HepG2 (cell line): Measurements from ENCODE around the gene MBTD1. TPM values are rescaled to one million over a fixed set of nuclear protein-coding genes. Genes with fewer than 3 reads are reported as not detected.
A peak's percentile ranks its signal among the peaks of the same experiment; 100 is the strongest.

Experiments
- ATAC-seq: fragments of 200-7000 bp; cut with Tn5 transposase; 3 replicates; pipeline ENCODE4 v1.9.1; 2020; ENCODE audit warnings: mild to moderate bottlenecking, moderate library complexity
- BruUV-seq: library from RNA; stranded (reverse); fragments of 400-500 nt; replicated peaks from 2 replicates; lab custom pipeline; 2021; lab: Mats Ljungman, UMichigan
- CTCF ChIA-PET: fragments of 300-600 bp; formaldehyde crosslinking; extraction: SDS; loops from one replicate; lab custom pipeline; 2021; ENCODE audit warnings: low total read pairs, inconsistent platforms, low intra/inter-chr PET ratio; lab: Yijun Ruan, JAX
- POLR2A ChIA-PET: fragments of 350-600 bp; sonication (Branson Sonifier 250); formaldehyde crosslinking; loops from one replicate; lab custom pipeline; 2020; ENCODE audit warnings: antibody characterized with exemption, inconsistent platforms; lab: Yijun Ruan, JAX
- DNase-seq: peaks from one replicate; pipeline ENCODE4 v3.0.0-alpha.2; 2015; ENCODE audit warnings: low spot score
- FAIRE-seq: peaks from 3 replicates; lab custom pipeline; 2011; peaks lifted over from hg19 to GRCh38; lab: Jason Lieb, UNC
- H2AFZ ChIP-seq: one replicate; pipeline ENCODE4 v1.6.1; 2011; ENCODE audit warnings: low read length, inconsistent platforms
- H3K27ac ChIP-seq: fragments of 300-600 bp; 3 replicates; pipeline ENCODE4 v1.8.0; 2011; ENCODE audit warnings: mixed run types, mild to moderate bottlenecking, mixed read lengths, low read length, inconsistent platforms; ENCODE audit not compliant: insufficient read depth; ENCODE audit errors: extremely low read length
- H3K27me3 ChIP-seq, 2 experiments: fragments of 200-600 bp in 1 of 2; 2 replicates in 1 of 2; 3 replicates in 1 of 2; pipeline versions ENCODE4 v1.6.0 to v1.8.0; 2011; ENCODE audit warnings: low read length in 2 of 2, mild to moderate bottlenecking in 2 of 2, moderate library complexity in 2 of 2, inconsistent platforms in 1 of 2; ENCODE audit not compliant: insufficient read depth in 2 of 2, control insufficient read depth in 1 of 2
- H3K36me3 ChIP-seq, 2 experiments: fragments of 200-600 bp in 1 of 2; replicated peaks in 1 of 2; 2 replicates in 1 of 2; 3 replicates in 1 of 2; pipeline versions ENCODE4 v1.5.1 to v1.8.0; 2011; ENCODE audit warnings: low read length in 2 of 2, inconsistent platforms in 1 of 2; ENCODE audit not compliant: insufficient read depth in 2 of 2, control insufficient read depth in 1 of 2
- H3K4me1 ChIP-seq: 2 replicates; pipeline ENCODE4 v1.5.1; 2012; ENCODE audit warnings: low read length, inconsistent platforms; ENCODE audit not compliant: insufficient read depth
- H3K4me2 ChIP-seq: 2 replicates; pipeline ENCODE4 v1.6.0; 2011; ENCODE audit warnings: low read depth, low read length, inconsistent platforms
- H3K4me3 ChIP-seq, 3 experiments: fragments of 200-600 bp in 1 of 3; sonication (generic), shearing (Covaris generic) in 1 of 3; replicated peaks in 1 of 3; 2 replicates each; pipeline ENCODE4 v1.5.1; 2011 to 2016; ENCODE audit warnings: low read length in 3 of 3, inconsistent platforms in 2 of 3, low read depth in 2 of 3, mild to moderate bottlenecking in 2 of 3, control low read depth in 1 of 3, mixed read lengths in 1 of 3; ENCODE audit not compliant: insufficient read depth in 1 of 3
- H3K79me2 ChIP-seq: one replicate; pipeline ENCODE4 v1.6.1; 2011; ENCODE audit warnings: low read length, inconsistent platforms; ENCODE audit not compliant: insufficient read depth
- H3K9ac ChIP-seq: 2 replicates; pipeline ENCODE4 v1.6.0; 2011; ENCODE audit warnings: mild to moderate bottlenecking, low read depth, low read length, inconsistent platforms; ENCODE audit not compliant: insufficient read depth
- H3K9me3 ChIP-seq: 2 replicates; pipeline ENCODE4 v1.5.1; 2012; ENCODE audit warnings: mild to moderate bottlenecking, low read length
- H4K20me1 ChIP-seq: 2 replicates; pipeline ENCODE4 v1.6.0; 2011; ENCODE audit warnings: inconsistent platforms, mild to moderate bottlenecking, low read length, moderate library complexity; ENCODE audit not compliant: insufficient read depth
- ARNT ChIP-seq: fragments of 450-650 bp; IDR thresholded peaks from 2 replicates; pipeline ENCODE4 v1.6.1; 2017
- ASH2L ChIP-seq: fragments of 300-600, 200-600 bp; sonication (generic); IDR thresholded peaks from 2 replicates; pipeline ENCODE4 v1.7.0; 2017; ENCODE audit warnings: low read depth, mild to moderate bottlenecking, moderate library complexity, mixed read lengths, low read length; ENCODE audit not compliant: insufficient read length
- CREB1 ChIP-seq, 2 experiments: fragments of 450-650 bp in 1 of 2; IDR thresholded peaks; 2 replicates each; pipeline ENCODE4 v1.6.1; 2016 to 2017; ENCODE audit warnings: control low read depth in 1 of 2, mild to moderate bottlenecking in 1 of 2, missing compliant biosample characterization in 1 of 2, missing genetic modification characterization in 1 of 2
- EEA1 ChIP-seq: sonication (generic); formaldehyde crosslinking; IDR thresholded peaks from 2 replicates; pipeline ENCODE4 v1.5.1; 2020; ENCODE audit warnings: mild to moderate bottlenecking, missing genetic modification reagents, borderline replicate concordance
- ERF ChIP-seq: IDR thresholded peaks from 2 replicates; pipeline ENCODE4 v1.6.1; 2018; ENCODE audit warnings: missing biosample characterization, missing genetic modification reagents
- KLF9 ChIP-seq: IDR thresholded peaks from 2 replicates; pipeline ENCODE4 v1.6.1; 2016; ENCODE audit warnings: low read depth
- RAD21 ChIP-seq: fragments of 450-650 bp; formaldehyde crosslinking; IDR thresholded peaks from 2 replicates; pipeline ENCODE4 v1.5.0; 2020; ENCODE audit warnings: mild to moderate bottlenecking
- RBFOX2 ChIP-seq: fragments of 200-400 bp; formaldehyde crosslinking; IDR thresholded peaks from 2 replicates; pipeline ENCODE4 v1.6.1; 2017; ENCODE audit warnings: low read depth, mild to moderate bottlenecking, low read length
- SNAI1 ChIP-seq: sonication (generic); formaldehyde crosslinking; IDR thresholded peaks from 2 replicates; pipeline ENCODE4 v1.5.0; 2020; ENCODE audit warnings: mild to moderate bottlenecking, missing genetic modification reagents, borderline replicate concordance
- SOX6 ChIP-seq, 2 experiments: fragments of 450-650 bp in 1 of 2; sonication (generic) in 1 of 2; formaldehyde crosslinking in 1 of 2; IDR thresholded peaks; 2 replicates each; pipeline versions ENCODE4 v1.4.0 to v1.6.1; 2017 to 2020; ENCODE audit warnings: antibody characterized with exemption in 1 of 2, mild to moderate bottlenecking in 1 of 2, missing genetic modification reagents in 1 of 2
- SP5 ChIP-seq: IDR thresholded peaks from 2 replicates; pipeline ENCODE4 v1.6.1; 2016; ENCODE audit warnings: low read depth, borderline replicate concordance
- ZNF10 ChIP-seq: sonication (generic); formaldehyde crosslinking; IDR thresholded peaks from 2 replicates; pipeline ENCODE4 v1.4.0; 2020; ENCODE audit warnings: mild to moderate bottlenecking, low read depth, missing genetic modification reagents, borderline replicate concordance
- ZNF253 ChIP-seq: sonication (generic); formaldehyde crosslinking; IDR thresholded peaks from 2 replicates; pipeline ENCODE4 v1.8.0; 2022; ENCODE audit warnings: mild to moderate bottlenecking, missing genetic modification reagents, borderline replicate concordance
- ZNF782 ChIP-seq: sonication (generic); formaldehyde crosslinking; IDR thresholded peaks from 2 replicates; pipeline ENCODE4 v1.4.0; 2020; ENCODE audit warnings: missing genetic modification reagents, mild to moderate bottlenecking, borderline replicate concordance
- ZSCAN21 ChIP-seq: sonication (generic); formaldehyde crosslinking; IDR thresholded peaks from 2 replicates; pipeline ENCODE4 v1.8.0; 2022; ENCODE audit warnings: mild to moderate bottlenecking, missing genetic modification reagents, moderate library complexity, borderline replicate concordance
- WGBS: methylation state at CpG from one replicate; pipeline ENCODE4 v1.1.6; 2017; ENCODE audit warnings: low lambda C conversion rate; 5-methylcytosine and 5-hydroxymethylcytosine counted together
- in situ Hi-C: cut with HindIII; loops from 2 replicates; pipeline ENCODE4 v1.10.0; 2017; ENCODE audit warnings: low pct_unique_long_range_greater_than_20kb; ENCODE audit not compliant: extremely low pct_ligation_motif_present
- intact Hi-C: fragments of 100-400 bp; cut with micrococcal nuclease; formaldehyde crosslinking; loops from one replicate; pipeline ENCODE4 v1.10.0; 2022; ENCODE audit not compliant: unreplicated experiment
- polyA plus RNA-seq, 8 experiments: library from polyadenylated mRNA; depleted of rRNA in 3 of 8; stranded (reverse) in 7 of 8; unstranded in 1 of 8; fragments of >200 nt; fragmentation: Illumina TruSeq in 4 of 8; extraction: Trizol in 4 of 8; gene quantifications; 2 replicates each; pipeline versions ENCODE4 v1.2.1 to v1.2.3, GENCODE V29; 2011 to 2016; ENCODE audit warnings: low read depth in 4 of 8, missing spikeins in 1 of 8, mixed read lengths in 1 of 8; ENCODE audit not compliant: insufficient read depth in 1 of 8
- total RNA-seq, 5 experiments: library from RNA; depleted of rRNA; stranded (reverse); fragments of >200 nt; fragmentation: Illumina TruSeq; extraction: Trizol; gene quantifications; 2 replicates each; pipeline ENCODE4 v1.2.3, GENCODE V29; 2016; ENCODE audit warnings: low read depth in 1 of 5
- TF ChIP-seq, protein P1 (sequence below): IDR thresholded peaks from 2 replicates; pipeline ENCODE4 v1.6.1; 2016; ENCODE audit warnings: missing biosample characterization, missing genetic modification reagents, low read depth
- TF ChIP-seq, protein P2 (sequence below): sonication (generic); formaldehyde crosslinking; IDR thresholded peaks from 2 replicates; pipeline ENCODE4; 2020; ENCODE audit warnings: missing genetic modification reagents, mild to moderate bottlenecking, borderline replicate concordance
- TF ChIP-seq, protein P3 (sequence below): fragments of 450-650 bp; IDR thresholded peaks from 2 replicates; pipeline ENCODE4 v1.6.1; 2016

MBTD1 gene
- total and polyA plus RNA-seq, 2 of the 13 experiments (the other 11 are each of a cell fraction or from before 2014, with no cell fraction given): 20.9 TPM

DNA sequence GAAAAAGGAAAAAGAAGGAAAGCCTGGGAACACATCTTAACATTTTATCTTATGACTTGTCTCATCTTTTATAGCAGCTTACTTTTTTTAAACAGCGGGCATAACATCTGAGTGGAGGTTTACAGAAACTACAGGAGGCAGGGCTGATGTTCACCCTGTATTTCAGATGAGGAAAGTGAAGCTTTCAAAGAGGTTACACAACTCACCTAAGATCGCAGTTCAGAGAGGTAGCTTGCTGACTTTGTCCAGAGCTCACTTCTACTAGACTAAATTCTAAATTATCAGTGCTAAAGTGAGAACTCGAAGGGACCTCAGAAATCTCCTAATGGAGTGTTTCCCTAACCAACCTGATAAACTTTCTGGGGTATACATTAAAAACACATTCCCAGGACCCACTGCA is 3.7 kb downstream of the MBTD1 start (continued):
- TF ChIP-seq ASH2L (peak; percentile 39), ZNF253 (CRISPR knock-in tag) (no peak), EEA1 (CRISPR knock-in tag) (no peak), SOX6 (IDR thresholded peaks at IDR 0.05) (no peak), SOX6 (CRISPR knock-in tag; IDR thresholded peaks at IDR 0.05) (0 out of 2 replicates have a peak, but pooled peaks have one; percentile 17), ZNF782 (CRISPR knock-in tag) (no peak), RBFOX2 (peak; percentile 23; the same call in 1 of the 2 replicates), KLF9 (CRISPR knock-in tag) (0 out of 2 replicates have a peak, but pooled peaks have one; percentile 25), CREB1 (IDR thresholded peaks at IDR 0.05) (no peak), CREB1 (CRISPR knock-in tag; IDR thresholded peaks at IDR 0.05) (0 out of 2 replicates have a peak, but pooled peaks have one; percentile 18)
- TF ChIP-seq, all 625 proteins: peak for 20

DNA sequence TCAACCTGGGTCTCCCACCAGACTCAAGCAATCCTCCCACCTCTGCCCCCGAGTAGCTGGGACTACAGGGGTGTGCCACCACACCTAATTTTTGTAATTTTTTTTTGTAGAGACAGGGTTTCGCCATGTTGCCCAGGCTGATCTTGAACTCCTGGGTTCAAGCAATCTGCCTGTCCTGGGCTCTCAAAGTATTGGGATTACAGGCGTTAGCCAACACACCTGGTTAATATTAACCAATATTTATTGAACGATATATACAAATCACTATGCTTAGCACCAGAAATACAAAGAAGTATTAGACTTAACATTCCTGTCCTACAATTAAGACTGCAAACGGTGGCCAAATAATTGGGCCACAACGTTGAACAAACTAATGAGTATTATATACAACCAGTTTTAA is 4.2 kb downstream of the MBTD1 start:
- Histone ChIP-seq H3K9me3 (no peaks in the 10 kb centered on the region), H3K4me1 (peaks cover 56% of the 10 kb centered on the region), H3K27ac (peak overlapping the region; percentile 31), H3K4me3 (peak overlapping the region; percentile 3 to 96 (median 8); a peak in 2 of 6 replicates), H3K9ac (peak overlapping the region; percentile 30; the same call in 1 of the 2 replicates), H3K36me3 (peaks cover 13 to 28% of the 10 kb centered on the region in 2 experiments), H4K20me1 (peaks cover 43% of the 10 kb centered on the region), H3K27me3 (no peaks in the 10 kb centered on the region), H2AFZ (no peak overlapping the region), H3K79me2 (peaks cover 79% of the 10 kb centered on the region), H3K4me2 (peak overlapping the region; percentile 93)
- DNase-seq (no peak), ATAC-seq (no peak), FAIRE-seq (no peak)
- in situ Hi-C loops (no loop called here), intact Hi-C loops (no loop called here)
- POLR2A ChIA-PET: no interaction called here
- CTCF ChIA-PET: no interaction called here
- 27% methylated on average over 6 of the region's 6 CpGs for whole genome bisulfite sequencing
- no TSS peak for BruUV-seq
- TF ChIP-seq, protein P1, sequence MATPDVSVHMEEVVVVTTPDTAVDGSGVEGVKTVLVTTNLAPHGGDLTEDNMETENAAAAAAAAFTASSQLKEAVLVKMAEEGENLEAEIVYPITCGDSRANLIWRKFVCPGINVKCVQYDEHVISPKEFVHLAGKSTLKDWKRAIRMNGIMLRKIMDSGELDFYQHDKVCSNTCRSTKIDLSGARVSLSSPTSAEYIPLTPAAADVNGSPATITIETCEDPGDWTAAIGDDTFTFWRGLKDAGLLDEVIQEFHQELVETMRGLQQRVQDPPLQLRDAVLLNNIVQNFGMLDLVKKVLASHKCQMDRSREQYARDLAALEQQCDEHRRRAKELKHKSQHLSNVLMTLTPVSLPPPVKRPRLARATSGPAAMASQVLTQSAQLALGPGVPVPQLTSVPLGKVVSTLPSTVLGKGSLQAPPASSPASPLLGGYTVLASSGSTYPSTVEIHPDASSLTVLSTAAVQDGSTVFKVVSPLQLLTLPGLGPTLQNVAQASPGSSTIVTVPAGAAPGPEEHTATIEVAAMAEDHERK (CRISPR knock-in tag): no peak
- TF ChIP-seq SNAI1: no peak
- no peak for TF ChIP-seq ZNF10 (CRISPR knock-in tag)
- TF ChIP-seq, protein P2, sequence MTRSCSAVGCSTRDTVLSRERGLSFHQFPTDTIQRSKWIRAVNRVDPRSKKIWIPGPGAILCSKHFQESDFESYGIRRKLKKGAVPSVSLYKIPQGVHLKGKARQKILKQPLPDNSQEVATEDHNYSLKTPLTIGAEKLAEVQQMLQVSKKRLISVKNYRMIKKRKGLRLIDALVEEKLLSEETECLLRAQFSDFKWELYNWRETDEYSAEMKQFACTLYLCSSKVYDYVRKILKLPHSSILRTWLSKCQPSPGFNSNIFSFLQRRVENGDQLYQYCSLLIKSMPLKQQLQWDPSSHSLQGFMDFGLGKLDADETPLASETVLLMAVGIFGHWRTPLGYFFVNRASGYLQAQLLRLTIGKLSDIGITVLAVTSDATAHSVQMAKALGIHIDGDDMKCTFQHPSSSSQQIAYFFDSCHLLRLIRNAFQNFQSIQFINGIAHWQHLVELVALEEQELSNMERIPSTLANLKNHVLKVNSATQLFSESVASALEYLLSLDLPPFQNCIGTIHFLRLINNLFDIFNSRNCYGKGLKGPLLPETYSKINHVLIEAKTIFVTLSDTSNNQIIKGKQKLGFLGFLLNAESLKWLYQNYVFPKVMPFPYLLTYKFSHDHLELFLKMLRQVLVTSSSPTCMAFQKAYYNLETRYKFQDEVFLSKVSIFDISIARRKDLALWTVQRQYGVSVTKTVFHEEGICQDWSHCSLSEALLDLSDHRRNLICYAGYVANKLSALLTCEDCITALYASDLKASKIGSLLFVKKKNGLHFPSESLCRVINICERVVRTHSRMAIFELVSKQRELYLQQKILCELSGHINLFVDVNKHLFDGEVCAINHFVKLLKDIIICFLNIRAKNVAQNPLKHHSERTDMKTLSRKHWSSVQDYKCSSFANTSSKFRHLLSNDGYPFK: no peak
- no peak for TF ChIP-seq SP5 (CRISPR knock-in tag)
- no peak for TF ChIP-seq ERF (CRISPR knock-in tag)
- no peak for TF ChIP-seq RAD21 (CRISPR knock-in tag)
- TF ChIP-seq, protein P3, sequence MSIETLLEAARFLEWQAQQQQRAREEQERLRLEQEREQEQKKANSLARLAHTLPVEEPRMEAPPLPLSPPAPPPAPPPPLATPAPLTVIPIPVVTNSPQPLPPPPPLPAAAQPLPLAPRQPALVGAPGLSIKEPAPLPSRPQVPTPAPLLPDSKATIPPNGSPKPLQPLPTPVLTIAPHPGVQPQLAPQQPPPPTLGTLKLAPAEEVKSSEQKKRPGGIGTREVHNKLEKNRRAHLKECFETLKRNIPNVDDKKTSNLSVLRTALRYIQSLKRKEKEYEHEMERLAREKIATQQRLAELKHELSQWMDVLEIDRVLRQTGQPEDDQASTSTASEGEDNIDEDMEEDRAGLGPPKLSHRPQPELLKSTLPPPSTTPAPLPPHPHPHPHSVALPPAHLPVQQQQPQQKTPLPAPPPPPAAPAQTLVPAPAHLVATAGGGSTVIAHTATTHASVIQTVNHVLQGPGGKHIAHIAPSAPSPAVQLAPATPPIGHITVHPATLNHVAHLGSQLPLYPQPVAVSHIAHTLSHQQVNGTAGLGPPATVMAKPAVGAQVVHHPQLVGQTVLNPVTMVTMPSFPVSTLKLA: no peak
- TF ChIP-seq ARNT: no peak
- TF ChIP-seq ZSCAN21: no peak
